ES-I3 (cell line): ENCODE data around the gene TBC1D12.
A peak's percentile ranks its signal among the peaks of the same experiment; 100 is the strongest.
"Not testable (repeated sequence)": the region's sequence is repeated elsewhere in the genome, so short reads cannot be mapped to it uniquely, and the experiment has no call there.

Experiments
- H3K36me3 ChIP-seq: 2 replicates; pipeline ENCODE4 v1.6.1; 2013; ENCODE audit warnings: mild to moderate bottlenecking, low read length, control low read depth, moderate library complexity; ENCODE audit not compliant: insufficient read depth
- H3K4me1 ChIP-seq: 2 replicates; pipeline ENCODE4 v1.6.1; 2013; ENCODE audit warnings: mild to moderate bottlenecking, control low read depth, low read length; ENCODE audit not compliant: insufficient read depth
- H3K9ac ChIP-seq: 2 replicates; pipeline ENCODE4 v1.6.1; 2013; ENCODE audit warnings: low read depth, mild to moderate bottlenecking, low read length, moderate library complexity
- H3K9me3 ChIP-seq: 2 replicates; pipeline ENCODE4 v1.6.1; 2013; ENCODE audit warnings: mild to moderate bottlenecking, low read length, moderate library complexity; ENCODE audit not compliant: control insufficient read depth, insufficient read depth

The TBC1D12 gene

GRCh38 chr10:94496646-94497045, 94.3 kb downstream of the TBC1D12 start:
- H3K9me3 ChIP-seq = no peaks in the 10 kb centered on the region
- no peaks in the 10 kb centered on the region for H3K4me1 ChIP-seq
- no peak overlapping the region for H3K9ac ChIP-seq
- H3K36me3 ChIP-seq = no peaks in the 10 kb centered on the region

- no peak overlapping the region for H3K9ac ChIP-seq
- H3K36me3 ChIP-seq = no peaks in the 10 kb centered on the region
- no peaks in the 10 kb centered on the region for H3K4me1 ChIP-seq
- no peaks in the 10 kb centered on the region for H3K9me3 ChIP-seq
Observed at GRCh38 chr10:94500063-94500462, 97.7 kb downstream of the TBC1D12 start.

GRCh38 chr10:94521276-94522250, 119.2 kb downstream of the TBC1D12 start:
- Histone ChIP-seq H3K4me1 (peaks cover 6% of the 10 kb centered on the region), H3K9me3 (no peaks in the 10 kb centered on the region), H3K9ac (no peak overlapping the region), H3K36me3 (no peaks in the 10 kb centered on the region)

- Histone ChIP-seq H3K36me3 (no peaks in the 10 kb centered on the region), H3K9me3 (no peaks in the 10 kb centered on the region), H3K9ac (no peak overlapping the region), H3K4me1 (peaks cover 6% of the 10 kb centered on the region)
Observed at GRCh38 chr10:94524146-94524545, 121.8 kb downstream of the TBC1D12 start.

GRCh38 chr10:94524711-94525110, 122.4 kb downstream of the TBC1D12 start:
- no peaks in the 10 kb centered on the region for H3K9me3 ChIP-seq

GRCh38 chr10:94531550-94531949, 129.2 kb downstream of the TBC1D12 start:
- H3K9me3 ChIP-seq, H3K36me3 ChIP-seq, H3K4me1 ChIP-seq, H3K9ac ChIP-seq: not testable (repeated sequence)

More at GRCh38 chr10:94524711-94525110, 122.4 kb downstream of the TBC1D12 start:
- Histone ChIP-seq H3K9ac (no peak overlapping the region), H3K36me3 (no peaks in the 10 kb centered on the region), H3K4me1 (peaks cover 6% of the 10 kb centered on the region)

- H3K9me3 ChIP-seq = no peaks in the 10 kb centered on the region
- no peaks in the 10 kb centered on the region for H3K4me1 ChIP-seq
- H3K9ac ChIP-seq = no peak overlapping the region
- H3K36me3 ChIP-seq = no peaks in the 10 kb centered on the region
Observed at GRCh38 chr10:94533027-94533426, 130.7 kb downstream of the TBC1D12 start.

GRCh38 chr10:94542282-94542681, 139.9 kb downstream of the TBC1D12 start:
- H3K4me1 ChIP-seq = peaks cover 22% of the 10 kb centered on the region
- not testable (repeated sequence) for H3K36me3 ChIP-seq, H3K9me3 ChIP-seq, H3K9ac ChIP-seq

GRCh38 chr10:94545391-94546048, 143.2 kb downstream of the TBC1D12 start, which contains the start of gene HELLS:
Gene HELLS, plus strand, starts transcription at chr10:94545788. Its CDS starts 134 bp downstream, at chr10:94545922.
- Histone ChIP-seq H3K36me3 (peaks cover 4% of the 10 kb centered on the region; the same call in 1 of the 2 replicates), H3K4me1 (peaks cover 24% of the 10 kb centered on the region), H3K9me3 (no peaks in the 10 kb centered on the region), H3K9ac (peak within 1 kb of the TSS; percentile 77)

GRCh38 chr10:94546049-94546900, 143.9 kb downstream of the TBC1D12 start:
- peaks cover 6% of the 10 kb centered on the region; the same call in 1 of the 2 replicates for H3K36me3 ChIP-seq
- peak overlapping the region; percentile 77 for H3K9ac ChIP-seq
- no peaks in the 10 kb centered on the region for H3K9me3 ChIP-seq
- H3K4me1 ChIP-seq = peaks cover 24% of the 10 kb centered on the region

- Histone ChIP-seq H3K4me1 (peaks cover 24% of the 10 kb centered on the region), H3K9ac (peak overlapping the region; percentile 77), H3K36me3 (peaks cover 6% of the 10 kb centered on the region; the same call in 1 of the 2 replicates), H3K9me3 (no peaks in the 10 kb centered on the region)
Observed at GRCh38 chr10:94546901-94547185, 144.5 kb downstream of the TBC1D12 start.

GRCh38 chr10:94549221-94549620, 146.9 kb downstream of the TBC1D12 start:
- H3K9me3 ChIP-seq = no peaks in the 10 kb centered on the region
- H3K4me1 ChIP-seq = peaks cover 19% of the 10 kb centered on the region
- peak overlapping the region; percentile 25; the same call in 1 of the 2 replicates for H3K9ac ChIP-seq
- peaks cover 6% of the 10 kb centered on the region; the same call in 1 of the 2 replicates for H3K36me3 ChIP-seq

- peaks cover 43% of the 10 kb centered on the region for H3K36me3 ChIP-seq
- H3K9me3 ChIP-seq, H3K9ac ChIP-seq, H3K4me1 ChIP-seq: not testable (repeated sequence)
Observed at GRCh38 chr10:94567714-94568307, 165.5 kb downstream of the TBC1D12 start.

GRCh38 chr10:94571081-94571480, 168.7 kb downstream of the TBC1D12 start:
- no peaks in the 10 kb centered on the region for H3K4me1 ChIP-seq
- peaks cover 33% of the 10 kb centered on the region for H3K36me3 ChIP-seq
- H3K9me3 ChIP-seq = no peaks in the 10 kb centered on the region

More at GRCh38 chr10:94571081-94571480, 168.7 kb downstream of the TBC1D12 start:
- no peak overlapping the region for H3K9ac ChIP-seq
